ENCODE data around the gene TET3. TPM values are rescaled to one million over a fixed set of nuclear protein-coding genes. Genes with fewer than 3 reads are reported as not detected.

Gene TET3
- total and polyA plus RNA-seq, 2 donors (not counting 3 experiments of a cell fraction or from before 2014, with no cell fraction given) = 3.4 to 15.6 TPM

DNA sequence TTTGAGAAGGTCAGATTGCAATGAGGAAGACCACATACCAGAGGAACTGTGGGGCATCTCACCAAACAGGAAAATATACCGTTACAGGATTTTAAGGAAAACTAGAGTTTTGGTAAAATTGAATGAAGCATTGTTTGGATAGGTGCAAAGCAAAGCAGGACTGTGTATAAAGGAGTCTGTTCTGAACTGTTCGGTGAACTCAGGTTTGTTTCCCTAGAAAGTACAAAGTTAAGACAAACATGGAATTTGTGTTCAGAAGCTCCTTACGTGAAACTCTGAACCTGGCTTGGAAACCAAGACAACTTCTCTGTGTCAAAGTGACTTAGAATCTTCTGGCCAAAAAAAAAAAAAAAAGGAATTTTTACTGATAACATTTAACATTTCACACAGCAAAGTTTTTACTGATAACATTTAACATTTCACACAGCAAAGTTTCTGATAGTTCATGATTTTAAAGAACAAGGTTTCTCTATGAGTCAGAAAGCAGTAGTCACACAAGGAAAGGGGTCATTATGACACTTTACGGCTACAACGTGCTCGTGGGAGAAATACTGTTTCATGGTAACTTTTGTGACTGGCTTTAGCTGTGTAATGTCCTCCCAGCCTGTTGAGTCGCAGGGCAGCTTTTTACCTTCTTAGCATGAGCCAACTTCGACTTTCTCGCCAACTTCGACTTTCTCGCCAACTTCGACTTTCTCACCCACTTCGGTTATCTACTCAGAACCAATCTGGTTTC is 21.2 kb upstream of the TET3 start:
- POLR2A ChIA-PET = no interaction called here
- Histone ChIP-seq H3K9me3 (replicated peaks; ENCODE audit: control insufficient read depth, insufficient read depth, low read length) (no peaks in the 10 kb centered on the region), H3K9me1 (replicated peaks; ENCODE audit: control insufficient read depth, extremely low read depth, insufficient read depth, low read length) (no peaks in the 10 kb centered on the region), H3K27ac (ENCODE audit: insufficient read depth, low read depth, low read length) (no peak overlapping the region), H3K79me2 (ENCODE audit: control insufficient read depth, insufficient read depth, low read length) (no peaks in the 10 kb centered on the region), H3K9ac (replicated peaks; ENCODE audit: extremely low read depth, insufficient read depth, low read length) (no peak overlapping the region), H3K4me2 (ENCODE audit: insufficient read depth, low read length) (no peak overlapping the region), H2AFZ (ENCODE audit: low read depth, low read length) (no peak overlapping the region), H3K4me3 (replicated peaks in 1 of 3; ENCODE audit: insufficient read depth in 1 of 3, low read depth in 1 of 3, low read length in 3 of 3) (no peak overlapping the region), H3K27me3 (ENCODE audit: control insufficient read depth in 2 of 2, insufficient read depth in 2 of 2, low read length in 2 of 2) (no peaks in the 10 kb centered on the region), H3K4me1 (ENCODE audit: control insufficient read depth, extremely low read depth, insufficient read depth, low read length) (no peaks in the 10 kb centered on the region), H4K20me1 (replicated peaks; ENCODE audit: control insufficient read depth, extremely low read depth, insufficient read depth, low read length) (no peaks in the 10 kb centered on the region), H3K36me3 (ENCODE audit: control insufficient read depth in 2 of 2, extremely low read depth in 1 of 2, insufficient read depth in 2 of 2, low read length in 2 of 2) (peaks cover 0 to 2% of the 10 kb centered on the region in 2 experiments)
- CTCF ChIA-PET = interaction anchor here (0.6 to 1.7 kb wide), 3 partner anchors 9 to 25 kb away, joined by 3 to 5 read pairs (median 4); no protein-coding TSS in a partner anchor
- BruUV-seq (replicated peaks) = no TSS peak
- TF ChIP-seq, protein P1, sequence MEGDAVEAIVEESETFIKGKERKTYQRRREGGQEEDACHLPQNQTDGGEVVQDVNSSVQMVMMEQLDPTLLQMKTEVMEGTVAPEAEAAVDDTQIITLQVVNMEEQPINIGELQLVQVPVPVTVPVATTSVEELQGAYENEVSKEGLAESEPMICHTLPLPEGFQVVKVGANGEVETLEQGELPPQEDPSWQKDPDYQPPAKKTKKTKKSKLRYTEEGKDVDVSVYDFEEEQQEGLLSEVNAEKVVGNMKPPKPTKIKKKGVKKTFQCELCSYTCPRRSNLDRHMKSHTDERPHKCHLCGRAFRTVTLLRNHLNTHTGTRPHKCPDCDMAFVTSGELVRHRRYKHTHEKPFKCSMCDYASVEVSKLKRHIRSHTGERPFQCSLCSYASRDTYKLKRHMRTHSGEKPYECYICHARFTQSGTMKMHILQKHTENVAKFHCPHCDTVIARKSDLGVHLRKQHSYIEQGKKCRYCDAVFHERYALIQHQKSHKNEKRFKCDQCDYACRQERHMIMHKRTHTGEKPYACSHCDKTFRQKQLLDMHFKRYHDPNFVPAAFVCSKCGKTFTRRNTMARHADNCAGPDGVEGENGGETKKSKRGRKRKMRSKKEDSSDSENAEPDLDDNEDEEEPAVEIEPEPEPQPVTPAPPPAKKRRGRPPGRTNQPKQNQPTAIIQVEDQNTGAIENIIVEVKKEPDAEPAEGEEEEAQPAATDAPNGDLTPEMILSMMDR (IDR thresholded peaks at IDR 0.05; ENCODE audit: extremely low read depth in 1 of 2, insufficient read depth in 1 of 2, low read depth in 1 of 2, low read length in 2 of 2) = no peak
- TF ChIP-seq JUN (IDR thresholded peaks at IDR 0.05; ENCODE audit: borderline replicate concordance, insufficient read depth, insufficient read length, low read depth) = no peak
- TF ChIP-seq FOS (IDR thresholded peaks at IDR 0.05; ENCODE audit: borderline replicate concordance, insufficient read depth, low read length) = no peak
- TF ChIP-seq, protein P2, sequence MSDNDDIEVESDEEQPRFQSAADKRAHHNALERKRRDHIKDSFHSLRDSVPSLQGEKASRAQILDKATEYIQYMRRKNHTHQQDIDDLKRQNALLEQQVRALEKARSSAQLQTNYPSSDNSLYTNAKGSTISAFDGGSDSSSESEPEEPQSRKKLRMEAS (IDR thresholded peaks at IDR 0.05; ENCODE audit: insufficient read depth, insufficient read length) = no peak
- no peak for TF ChIP-seq POLR2A (IDR thresholded peaks at IDR 0.05; ENCODE audit: low read depth, low read length)
- no peak for TF ChIP-seq MYC (IDR thresholded peaks at IDR 0.05; ENCODE audit: low read depth, low read length)
- TF ChIP-seq POLR2AphosphoS5 (IDR thresholded peaks at IDR 0.05; ENCODE audit: insufficient read depth, low read depth, low read length) = no peak
- no peak for TF ChIP-seq GATA2 (IDR thresholded peaks at IDR 0.05; ENCODE audit: insufficient read depth, insufficient read length, low read depth, low read length)
- no peak for TF ChIP-seq EZH2 (IDR thresholded peaks at IDR 0.05; ENCODE audit: borderline replicate concordance, low read depth, low read length, severe bottlenecking)
- DNase-seq (ENCODE audit: low read depth, low spot score) (no peak), FAIRE-seq (no peak)
- intact Hi-C loops (cut with micrococcal nuclease) (no loop called here), dilution Hi-C loops (cut with MboI; ENCODE audit: extremely low pct_ligation_motif_present, low sequenced_read_pairs) (no loop called here)

All from endothelial cell of umbilical vein (primary cell).